Measurements from ENCODE around the gene LY86. TPM values are rescaled to one million over a fixed set of nuclear protein-coding genes. Genes with fewer than 3 reads are reported as not detected.
A peak's percentile ranks its signal among the peaks of the same experiment; 100 is the strongest.

Gene LY86
- total and polyA plus RNA-seq, 10 of the 15 experiments (the other 5 are each of a cell fraction or from before 2014, with no cell fraction given), result 68.2 to 457 (median 128) TPM

DNA sequence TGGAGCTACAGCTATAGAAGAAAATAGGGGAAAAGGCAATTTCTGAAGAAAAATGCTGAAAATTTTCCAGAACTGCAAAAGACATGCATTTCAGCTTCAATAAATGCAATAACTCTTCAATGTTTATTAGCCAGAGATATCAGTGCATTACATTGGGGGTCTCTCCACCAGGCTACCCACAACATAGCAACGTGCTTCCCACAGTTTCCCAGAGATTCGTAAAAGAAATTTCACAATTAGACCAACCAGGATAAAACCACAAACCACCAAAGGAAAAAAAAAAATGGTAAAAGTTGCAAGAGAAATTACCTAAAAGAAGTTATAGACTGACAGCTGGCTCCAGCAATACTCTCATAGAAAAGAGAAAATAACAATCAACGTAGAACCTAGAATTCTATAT lies 16.0 kb downstream of the LY86 start (continued):
- TF ChIP-seq, protein P1, sequence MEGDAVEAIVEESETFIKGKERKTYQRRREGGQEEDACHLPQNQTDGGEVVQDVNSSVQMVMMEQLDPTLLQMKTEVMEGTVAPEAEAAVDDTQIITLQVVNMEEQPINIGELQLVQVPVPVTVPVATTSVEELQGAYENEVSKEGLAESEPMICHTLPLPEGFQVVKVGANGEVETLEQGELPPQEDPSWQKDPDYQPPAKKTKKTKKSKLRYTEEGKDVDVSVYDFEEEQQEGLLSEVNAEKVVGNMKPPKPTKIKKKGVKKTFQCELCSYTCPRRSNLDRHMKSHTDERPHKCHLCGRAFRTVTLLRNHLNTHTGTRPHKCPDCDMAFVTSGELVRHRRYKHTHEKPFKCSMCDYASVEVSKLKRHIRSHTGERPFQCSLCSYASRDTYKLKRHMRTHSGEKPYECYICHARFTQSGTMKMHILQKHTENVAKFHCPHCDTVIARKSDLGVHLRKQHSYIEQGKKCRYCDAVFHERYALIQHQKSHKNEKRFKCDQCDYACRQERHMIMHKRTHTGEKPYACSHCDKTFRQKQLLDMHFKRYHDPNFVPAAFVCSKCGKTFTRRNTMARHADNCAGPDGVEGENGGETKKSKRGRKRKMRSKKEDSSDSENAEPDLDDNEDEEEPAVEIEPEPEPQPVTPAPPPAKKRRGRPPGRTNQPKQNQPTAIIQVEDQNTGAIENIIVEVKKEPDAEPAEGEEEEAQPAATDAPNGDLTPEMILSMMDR (IDR thresholded peaks at IDR 0.05 in 2 of 3, conservative IDR thresholded peaks at IDR 0.05 in 1 of 3; ENCODE audit: control insufficient read depth in 2 of 3, extremely low read depth in 1 of 3, insufficient read depth in 1 of 3, low read depth in 3 of 3, low read length in 3 of 3), result no peak
- TF ChIP-seq MYC (IDR thresholded peaks at IDR 0.05; ENCODE audit: insufficient read depth, insufficient read length, insufficient replicate concordance, low read length, severe bottlenecking) (no peak), ZZZ3 (IDR thresholded peaks at IDR 0.05; ENCODE audit: control insufficient read depth, insufficient read length, low read depth) (no peak)

DNA sequence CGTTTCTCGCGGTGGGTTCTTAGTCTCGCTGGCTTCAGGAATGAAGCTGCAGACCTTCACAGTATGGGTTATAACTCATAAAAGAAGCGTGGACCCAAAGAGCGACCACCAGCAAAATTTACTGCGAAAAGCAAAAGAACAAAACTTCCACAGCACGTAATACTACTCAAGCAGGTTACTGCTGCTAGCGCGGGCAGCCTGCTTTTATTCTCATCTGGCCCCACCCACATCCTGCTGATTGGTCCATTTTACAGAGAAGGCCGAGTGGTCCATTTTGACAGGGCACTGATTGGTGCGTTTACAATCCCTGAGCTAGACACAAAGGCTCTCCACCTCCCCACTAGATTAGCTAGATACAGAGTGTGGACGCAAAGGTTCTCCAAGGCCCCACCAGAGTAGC lies 17.4 kb downstream of the LY86 start:
- peaks cover 19% of the 10 kb centered on the region for H3K4me1 ChIP-seq (ENCODE audit: control insufficient read depth, insufficient read depth, low read length)
- ChIA-PET RAD21 (ENCODE audit: unreplicated experiment) (no interaction called here), CTCF (no interaction called here), SMC1A (ENCODE audit: uncharacterized antibody, unreplicated experiment) (interaction anchor here (1.0 kb wide), 1 partner anchor 9 kb away, joined by 5 read pairs; no protein-coding TSS in a partner anchor), POLR2A (no interaction called here)
- H3K4me2 ChIP-seq (ENCODE audit: control insufficient read depth, insufficient read depth), result no peak overlapping the region
- H3K27ac ChIP-seq (ENCODE audit: control insufficient read depth, insufficient read depth), result no peak overlapping the region
- no peaks in the 10 kb centered on the region for H3K27me3 ChIP-seq (replicated peaks in 1 of 2; ENCODE audit: control insufficient read depth in 2 of 2, insufficient read depth in 2 of 2, low read length in 1 of 2)
- BruUV-seq (replicated peaks), result no TSS peak
- H3K9ac ChIP-seq (ENCODE audit: control insufficient read depth, insufficient read depth, low read length), result no peak overlapping the region
- peaks cover 8% of the 10 kb centered on the region; the same call in 2 of the 3 replicates for H3K9me3 ChIP-seq (replicated peaks; ENCODE audit: control insufficient read depth, insufficient read depth, low read length)
- ATAC-seq, result no peak
- DNase-seq (ENCODE audit: low read depth, low spot score), result no peak
- intact Hi-C loops (cut with micrococcal nuclease; ENCODE audit: unreplicated experiment) (no loop called here), in situ Hi-C loops (cut with MboI) (no loop called here)
- H2AFZ ChIP-seq (ENCODE audit: control insufficient read depth, low read depth, low read length), result no peak overlapping the region
- peaks cover 0 to 3% of the 10 kb centered on the region in 2 experiments; a peak in 3 of 4 replicates for H3K36me3 ChIP-seq (ENCODE audit: control insufficient read depth in 2 of 2, insufficient read depth in 2 of 2, low read length in 1 of 2)
- H3K79me2 ChIP-seq (ENCODE audit: control insufficient read depth, insufficient read depth, low read length), result no peaks in the 10 kb centered on the region
- no peak for FAIRE-seq
- TF ChIP-seq NFYB (IDR thresholded peaks at IDR 0.05; ENCODE audit: insufficient read depth, low read depth, low read length) (0 out of 2 replicates have a peak, but pooled peaks have one; percentile 13), RCOR1 (conservative IDR thresholded peaks at IDR 0.05; ENCODE audit: low read depth, low read length) (no peak), KDM1A (IDR thresholded peaks at IDR 0.05; ENCODE audit: borderline replicate concordance) (no peak), NR2C1 (IDR thresholded peaks at IDR 0.05) (no peak), GATAD2B (conservative IDR thresholded peaks at IDR 0.05; ENCODE audit: low read depth) (no peak), ASH2L (IDR thresholded peaks at IDR 0.05; ENCODE audit: borderline replicate concordance, low read depth) (no peak), TCF7 (IDR thresholded peaks at IDR 0.05; ENCODE audit: borderline replicate concordance) (no peak)
- TF ChIP-seq, protein P2, sequence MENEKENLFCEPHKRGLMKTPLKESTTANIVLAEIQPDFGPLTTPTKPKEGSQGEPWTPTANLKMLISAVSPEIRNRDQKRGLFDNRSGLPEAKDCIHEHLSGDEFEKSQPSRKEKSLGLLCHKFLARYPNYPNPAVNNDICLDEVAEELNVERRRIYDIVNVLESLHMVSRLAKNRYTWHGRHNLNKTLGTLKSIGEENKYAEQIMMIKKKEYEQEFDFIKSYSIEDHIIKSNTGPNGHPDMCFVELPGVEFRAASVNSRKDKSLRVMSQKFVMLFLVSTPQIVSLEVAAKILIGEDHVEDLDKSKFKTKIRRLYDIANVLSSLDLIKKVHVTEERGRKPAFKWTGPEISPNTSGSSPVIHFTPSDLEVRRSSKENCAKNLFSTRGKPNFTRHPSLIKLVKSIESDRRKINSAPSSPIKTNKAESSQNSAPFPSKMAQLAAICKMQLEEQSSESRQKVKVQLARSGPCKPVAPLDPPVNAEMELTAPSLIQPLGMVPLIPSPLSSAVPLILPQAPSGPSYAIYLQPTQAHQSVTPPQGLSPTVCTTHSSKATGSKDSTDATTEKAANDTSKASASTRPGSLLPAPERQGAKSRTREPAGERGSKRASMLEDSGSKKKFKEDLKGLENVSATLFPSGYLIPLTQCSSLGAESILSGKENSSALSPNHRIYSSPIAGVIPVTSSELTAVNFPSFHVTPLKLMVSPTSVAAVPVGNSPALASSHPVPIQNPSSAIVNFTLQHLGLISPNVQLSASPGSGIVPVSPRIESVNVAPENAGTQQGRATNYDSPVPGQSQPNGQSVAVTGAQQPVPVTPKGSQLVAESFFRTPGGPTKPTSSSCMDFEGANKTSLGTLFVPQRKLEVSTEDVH (IDR thresholded peaks at IDR 0.05; ENCODE audit: low read depth, partially characterized antibody), result no peak
- TF ChIP-seq, protein P3, sequence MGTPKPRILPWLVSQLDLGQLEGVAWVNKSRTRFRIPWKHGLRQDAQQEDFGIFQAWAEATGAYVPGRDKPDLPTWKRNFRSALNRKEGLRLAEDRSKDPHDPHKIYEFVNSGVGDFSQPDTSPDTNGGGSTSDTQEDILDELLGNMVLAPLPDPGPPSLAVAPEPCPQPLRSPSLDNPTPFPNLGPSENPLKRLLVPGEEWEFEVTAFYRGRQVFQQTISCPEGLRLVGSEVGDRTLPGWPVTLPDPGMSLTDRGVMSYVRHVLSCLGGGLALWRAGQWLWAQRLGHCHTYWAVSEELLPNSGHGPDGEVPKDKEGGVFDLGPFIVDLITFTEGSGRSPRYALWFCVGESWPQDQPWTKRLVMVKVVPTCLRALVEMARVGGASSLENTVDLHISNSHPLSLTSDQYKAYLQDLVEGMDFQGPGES (IDR thresholded peaks at IDR 0.05), result no peak
- H4K20me1 ChIP-seq (ENCODE audit: control insufficient read depth, insufficient read depth), result no peaks in the 10 kb centered on the region
- WGBS (ENCODE audit: insufficient coverage, insufficient replicate concordance, low lambda C conversion rate, missing lambda C conversion rate), result 90% methylated on average over 13 of the region's 13 CpGs
- H3K4me3 ChIP-seq, result no peak overlapping the region

All from GM12878 (cell line).